Measurements from ENCODE around the gene GP9.

DNA sequence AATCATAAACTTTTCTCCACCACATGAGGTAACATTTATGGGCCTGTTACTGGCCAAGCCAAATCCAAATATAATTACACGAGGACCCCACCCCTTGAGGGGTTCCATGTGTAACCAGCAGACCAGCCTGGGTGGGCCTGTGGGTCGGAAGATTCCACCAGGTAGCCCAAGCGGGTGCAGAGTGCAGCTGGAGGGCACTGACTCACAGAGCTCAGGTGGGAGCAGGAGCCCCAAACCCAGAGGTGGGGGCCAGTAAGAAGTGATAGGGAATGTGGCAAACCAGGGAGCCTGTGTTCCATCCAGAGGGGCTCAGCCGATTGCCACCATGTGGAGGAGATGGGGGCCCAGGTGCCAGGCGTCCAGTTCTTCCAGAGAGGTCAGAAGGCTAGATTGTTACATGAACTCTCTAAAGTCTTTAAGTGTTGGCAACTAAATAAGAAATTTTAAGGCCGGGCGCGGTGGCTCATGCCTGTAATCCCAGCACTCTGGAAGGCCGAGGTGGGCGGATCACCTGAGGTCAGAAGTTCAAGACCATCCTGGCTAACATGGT lies 2.6 kb downstream of the GP9 start:
- TF ChIP-seq TAF1 (IDR thresholded peaks at IDR 0.05; ENCODE audit: low read depth) (no peak), POLR2AphosphoS5 (IDR thresholded peaks at IDR 0.05) (no peak), EZH2 (IDR thresholded peaks at IDR 0.05; ENCODE audit: borderline replicate concordance, insufficient read depth, low read length, poor library complexity, severe bottlenecking) (no peak)
- TF ChIP-seq, protein P1, sequence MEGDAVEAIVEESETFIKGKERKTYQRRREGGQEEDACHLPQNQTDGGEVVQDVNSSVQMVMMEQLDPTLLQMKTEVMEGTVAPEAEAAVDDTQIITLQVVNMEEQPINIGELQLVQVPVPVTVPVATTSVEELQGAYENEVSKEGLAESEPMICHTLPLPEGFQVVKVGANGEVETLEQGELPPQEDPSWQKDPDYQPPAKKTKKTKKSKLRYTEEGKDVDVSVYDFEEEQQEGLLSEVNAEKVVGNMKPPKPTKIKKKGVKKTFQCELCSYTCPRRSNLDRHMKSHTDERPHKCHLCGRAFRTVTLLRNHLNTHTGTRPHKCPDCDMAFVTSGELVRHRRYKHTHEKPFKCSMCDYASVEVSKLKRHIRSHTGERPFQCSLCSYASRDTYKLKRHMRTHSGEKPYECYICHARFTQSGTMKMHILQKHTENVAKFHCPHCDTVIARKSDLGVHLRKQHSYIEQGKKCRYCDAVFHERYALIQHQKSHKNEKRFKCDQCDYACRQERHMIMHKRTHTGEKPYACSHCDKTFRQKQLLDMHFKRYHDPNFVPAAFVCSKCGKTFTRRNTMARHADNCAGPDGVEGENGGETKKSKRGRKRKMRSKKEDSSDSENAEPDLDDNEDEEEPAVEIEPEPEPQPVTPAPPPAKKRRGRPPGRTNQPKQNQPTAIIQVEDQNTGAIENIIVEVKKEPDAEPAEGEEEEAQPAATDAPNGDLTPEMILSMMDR (IDR thresholded peaks at IDR 0.05; ENCODE audit: poor library complexity, severe bottlenecking) = no peak
- TF ChIP-seq, protein P2, sequence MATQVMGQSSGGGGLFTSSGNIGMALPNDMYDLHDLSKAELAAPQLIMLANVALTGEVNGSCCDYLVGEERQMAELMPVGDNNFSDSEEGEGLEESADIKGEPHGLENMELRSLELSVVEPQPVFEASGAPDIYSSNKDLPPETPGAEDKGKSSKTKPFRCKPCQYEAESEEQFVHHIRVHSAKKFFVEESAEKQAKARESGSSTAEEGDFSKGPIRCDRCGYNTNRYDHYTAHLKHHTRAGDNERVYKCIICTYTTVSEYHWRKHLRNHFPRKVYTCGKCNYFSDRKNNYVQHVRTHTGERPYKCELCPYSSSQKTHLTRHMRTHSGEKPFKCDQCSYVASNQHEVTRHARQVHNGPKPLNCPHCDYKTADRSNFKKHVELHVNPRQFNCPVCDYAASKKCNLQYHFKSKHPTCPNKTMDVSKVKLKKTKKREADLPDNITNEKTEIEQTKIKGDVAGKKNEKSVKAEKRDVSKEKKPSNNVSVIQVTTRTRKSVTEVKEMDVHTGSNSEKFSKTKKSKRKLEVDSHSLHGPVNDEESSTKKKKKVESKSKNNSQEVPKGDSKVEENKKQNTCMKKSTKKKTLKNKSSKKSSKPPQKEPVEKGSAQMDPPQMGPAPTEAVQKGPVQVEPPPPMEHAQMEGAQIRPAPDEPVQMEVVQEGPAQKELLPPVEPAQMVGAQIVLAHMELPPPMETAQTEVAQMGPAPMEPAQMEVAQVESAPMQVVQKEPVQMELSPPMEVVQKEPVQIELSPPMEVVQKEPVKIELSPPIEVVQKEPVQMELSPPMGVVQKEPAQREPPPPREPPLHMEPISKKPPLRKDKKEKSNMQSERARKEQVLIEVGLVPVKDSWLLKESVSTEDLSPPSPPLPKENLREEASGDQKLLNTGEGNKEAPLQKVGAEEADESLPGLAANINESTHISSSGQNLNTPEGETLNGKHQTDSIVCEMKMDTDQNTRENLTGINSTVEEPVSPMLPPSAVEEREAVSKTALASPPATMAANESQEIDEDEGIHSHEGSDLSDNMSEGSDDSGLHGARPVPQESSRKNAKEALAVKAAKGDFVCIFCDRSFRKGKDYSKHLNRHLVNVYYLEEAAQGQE (IDR thresholded peaks at IDR 0.05; ENCODE audit: borderline replicate concordance) = no peak
